Measurements from ENCODE around the gene VPS26C.
"Not testable (repeated sequence)": the region's sequence is repeated elsewhere in the genome, so short reads cannot be mapped to it uniquely, and the experiment has no call there.

VPS26C gene

DNA sequence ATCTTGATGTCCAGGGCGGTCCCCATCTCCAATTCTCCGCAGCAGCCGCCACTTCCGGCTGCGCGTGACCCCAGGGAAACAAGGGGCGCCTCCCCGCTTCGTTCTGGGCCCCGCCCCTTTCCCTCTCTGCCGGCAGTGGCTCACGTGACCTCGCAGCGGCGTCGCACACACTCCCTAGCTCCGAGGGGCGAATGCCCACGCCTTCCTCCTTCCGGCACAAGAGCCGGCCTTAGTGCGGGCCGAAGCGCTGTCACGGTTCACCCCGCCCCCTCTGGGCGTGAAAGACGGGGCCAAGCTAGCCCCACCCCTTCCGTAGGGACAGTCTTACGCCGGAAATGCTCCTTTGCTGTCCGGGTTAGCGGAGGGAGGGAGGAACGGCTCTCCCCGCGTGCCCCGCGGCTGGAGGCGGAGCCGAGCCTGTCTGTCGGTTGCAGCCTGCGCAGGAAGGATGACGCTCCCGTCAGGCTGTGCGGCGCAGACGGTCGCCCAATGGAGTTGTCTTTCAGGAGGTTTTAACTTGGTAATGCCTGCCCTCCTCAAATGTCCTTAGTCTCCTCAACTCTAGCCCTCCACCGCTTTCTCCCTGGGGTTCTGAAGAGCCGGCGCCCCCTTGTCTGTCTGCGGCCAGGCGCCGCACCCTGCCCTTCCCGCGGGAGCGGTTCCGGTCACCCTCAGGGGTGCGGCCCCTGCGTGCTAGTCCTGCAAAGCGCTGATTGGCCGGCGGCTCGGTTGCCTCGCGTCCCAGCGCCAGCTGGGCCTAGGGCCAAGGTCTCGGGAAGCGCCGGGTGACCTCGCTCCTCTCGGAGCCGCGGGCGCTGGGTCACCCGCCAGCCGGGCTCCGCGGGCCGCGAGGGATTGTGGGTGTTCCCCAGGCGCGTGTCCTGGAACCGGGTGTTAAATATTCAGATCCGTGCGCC is at the start of gene VPS26C:
Gene VPS26C (minus strand): TSS at position 66 of the 917 bp plus-strand sequence. CDS start 40 bp downstream, at position 26.
- DNase-seq (ENCODE audit: low read depth in 3 of 3, low spot score in 1 of 3): peak; percentile 93 to 95 (median 95)

DNA sequence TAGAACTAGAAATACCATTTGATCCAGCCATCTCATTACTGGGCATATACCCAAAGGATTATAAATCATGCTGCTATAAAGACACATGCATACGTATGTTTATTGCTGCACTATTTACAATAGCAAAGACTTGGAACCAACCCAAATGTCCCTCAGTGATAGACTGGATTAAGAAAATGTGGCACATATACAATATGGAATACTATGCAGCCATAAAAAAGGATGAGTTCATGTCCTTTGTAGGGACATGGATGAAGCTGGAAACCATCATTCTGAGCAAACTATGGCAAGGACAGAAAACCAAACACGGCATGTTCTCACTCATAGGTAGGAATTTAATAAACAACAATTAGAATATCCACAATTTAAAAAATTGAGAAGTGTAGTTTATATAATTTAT is 48.9 kb upstream of the VPS26C start:
- DNase-seq (ENCODE audit: low read depth in 3 of 3, low spot score in 1 of 3): not testable (repeated sequence)

DNA sequence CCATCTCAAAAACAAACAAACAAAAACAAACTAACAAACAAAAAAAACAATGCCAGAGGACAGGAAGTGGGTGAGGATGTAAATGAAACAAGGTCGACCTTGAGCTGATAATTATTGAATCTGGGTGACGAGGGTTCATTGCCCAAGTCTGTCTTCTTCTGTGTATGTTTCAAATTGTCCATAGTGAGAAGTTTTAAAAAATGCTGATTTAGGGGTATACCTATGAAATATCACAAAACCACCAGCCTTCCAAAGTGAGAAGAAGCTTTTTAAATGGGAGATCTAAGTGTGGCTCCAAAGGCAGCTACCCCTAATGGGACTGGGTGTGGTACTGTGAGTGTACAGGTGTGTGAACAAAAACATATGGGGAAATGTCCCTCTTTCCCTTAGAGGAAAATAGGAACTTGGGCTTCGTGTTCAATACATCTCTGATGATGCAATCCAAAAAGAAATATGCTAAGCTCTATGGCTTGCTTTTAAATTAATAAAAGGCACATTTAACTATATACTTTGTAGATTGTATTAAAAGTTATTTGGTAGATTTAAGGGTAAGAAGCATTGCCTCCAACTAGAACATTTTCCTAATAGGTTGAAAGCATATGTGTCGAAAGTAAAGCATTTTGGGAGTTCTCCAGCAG is 33.1 kb upstream of the VPS26C start:
- DNase-seq (ENCODE audit: low read depth in 3 of 3, low spot score in 1 of 3): no peak

DNA sequence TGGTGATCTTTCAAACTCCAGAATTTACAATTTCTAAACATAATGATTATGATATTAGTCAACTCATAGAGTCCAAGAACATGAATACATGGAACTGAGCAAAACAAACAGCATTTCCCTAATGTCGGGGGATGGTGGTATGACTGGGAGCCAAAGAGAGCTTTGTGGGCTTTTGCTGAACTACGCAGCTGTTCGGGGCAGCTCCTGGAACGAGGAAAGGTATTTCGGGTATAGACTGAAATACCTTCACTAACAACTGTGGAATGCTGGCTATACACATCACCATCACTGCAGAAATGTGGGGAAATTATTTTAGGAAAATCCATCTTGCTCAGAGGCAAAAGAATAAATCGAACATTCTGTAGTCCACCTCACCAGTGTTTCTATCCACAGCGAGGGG is 30.2 kb upstream of the VPS26C start:
- DNase-seq (ENCODE audit: low read depth in 3 of 3, low spot score in 1 of 3): no peak

DNA sequence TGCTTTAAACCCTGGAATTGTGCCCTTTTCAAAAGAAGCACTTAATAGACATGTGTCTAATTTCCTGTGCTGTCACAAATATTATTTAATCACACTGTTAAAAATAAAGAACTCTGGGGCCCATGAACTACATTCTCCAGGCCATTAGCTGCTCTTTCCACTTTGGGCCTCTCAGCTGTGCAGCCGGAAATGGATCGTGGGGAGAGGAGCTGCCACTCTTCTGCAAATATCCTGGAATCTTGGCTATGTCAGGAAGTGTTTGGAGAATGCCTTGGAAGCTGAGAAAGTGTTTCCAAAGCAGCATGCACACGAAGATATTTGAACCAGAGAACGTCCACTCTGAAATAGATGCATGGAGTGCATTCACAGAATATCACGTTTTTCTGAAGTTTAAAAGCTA is 27.5 kb upstream of the VPS26C start:
- no peak for DNase-seq (ENCODE audit: low read depth in 3 of 3, low spot score in 1 of 3)

DNA sequence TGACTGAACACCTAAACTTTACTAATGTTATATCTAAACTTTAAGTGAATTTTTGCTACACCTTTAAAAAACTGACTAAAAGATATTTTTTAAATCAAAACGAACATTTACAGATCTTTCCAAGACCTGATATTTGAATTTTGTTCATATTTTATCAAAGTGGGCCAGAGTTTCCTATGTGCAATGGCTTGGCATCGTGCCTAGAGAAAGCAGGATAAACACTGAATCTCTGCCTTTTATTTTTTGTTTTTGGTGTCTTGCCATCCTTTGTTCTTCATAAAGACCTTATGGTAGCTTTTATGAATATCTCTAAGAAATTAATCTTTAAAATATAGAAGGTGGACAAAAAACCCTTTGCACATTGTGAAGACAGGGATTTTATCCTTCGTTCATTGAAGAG is 25.8 kb upstream of the VPS26C start:
- no peak for DNase-seq (ENCODE audit: low read depth in 3 of 3, low spot score in 1 of 3)

DNA sequence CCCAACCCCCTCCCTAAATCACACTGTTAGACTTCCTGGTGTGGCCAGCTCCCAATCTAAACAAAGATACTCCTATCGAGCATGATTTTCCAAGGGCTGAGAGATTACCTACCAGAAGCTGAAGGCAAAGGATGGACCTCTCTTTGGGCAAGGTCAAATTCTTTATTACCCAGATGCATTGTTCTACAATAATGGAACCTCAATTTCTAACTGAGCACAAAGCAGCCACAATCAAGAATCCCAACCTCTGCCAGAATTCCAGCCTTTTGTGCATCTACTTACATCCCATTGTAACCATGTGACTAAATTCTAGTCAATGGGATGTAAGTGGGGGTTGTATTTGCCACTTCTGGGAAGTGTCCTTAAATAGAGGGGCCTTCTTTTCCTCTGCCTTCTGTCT is 24.9 kb upstream of the VPS26C start:
- DNase-seq (ENCODE audit: low read depth in 3 of 3, low spot score in 1 of 3): no peak

DNA sequence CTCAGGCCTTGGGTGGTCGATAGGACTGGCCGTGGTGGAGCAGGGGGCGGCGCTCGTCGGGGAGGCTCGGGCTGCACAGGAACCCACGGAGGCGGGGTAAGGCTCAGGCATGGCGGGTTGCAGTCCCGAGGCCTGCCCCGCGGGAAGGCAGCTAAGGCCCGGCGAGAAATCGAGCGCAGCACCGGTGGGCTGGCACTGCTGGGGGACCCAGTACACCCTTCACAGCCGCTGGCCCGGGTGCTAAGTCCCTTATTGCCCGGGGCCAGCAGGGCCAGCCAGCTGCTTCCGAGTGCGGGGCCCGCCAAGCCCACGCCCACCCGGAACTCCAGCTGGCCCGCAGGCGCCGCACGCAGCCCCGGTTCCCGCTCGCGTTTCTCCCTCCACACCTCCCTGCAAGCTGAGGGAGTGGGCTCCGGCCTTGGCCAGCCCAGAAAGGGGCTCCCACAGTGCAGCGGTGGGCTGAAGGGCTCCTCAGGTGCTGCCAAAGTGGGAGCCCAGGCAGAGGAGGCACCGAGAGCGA is 16.1 kb upstream of the VPS26C start:
- DNase-seq (ENCODE audit: low read depth in 3 of 3, low spot score in 1 of 3): not testable (repeated sequence)

DNA sequence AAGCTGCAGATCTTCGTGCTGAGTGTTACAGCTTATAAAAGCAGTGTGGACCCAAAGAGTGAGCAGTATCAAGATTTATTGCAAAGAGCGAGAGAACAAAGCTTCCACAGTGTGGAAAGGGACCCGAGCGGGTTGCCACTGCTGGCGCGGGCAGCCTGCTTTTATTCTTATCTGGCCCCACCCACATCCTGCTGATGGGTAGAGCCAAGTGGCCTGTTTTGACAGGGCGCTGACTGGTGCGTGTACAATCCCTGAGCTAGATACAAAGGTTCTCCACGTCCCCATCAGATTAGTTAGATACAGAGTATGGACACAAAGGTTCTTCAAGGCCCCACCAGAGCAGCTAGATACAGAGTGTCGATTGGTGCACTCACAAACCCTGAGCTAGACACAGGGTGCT is 15.5 kb upstream of the VPS26C start:
- DNase-seq (ENCODE audit: low read depth in 3 of 3, low spot score in 1 of 3): not testable (repeated sequence)

DNA sequence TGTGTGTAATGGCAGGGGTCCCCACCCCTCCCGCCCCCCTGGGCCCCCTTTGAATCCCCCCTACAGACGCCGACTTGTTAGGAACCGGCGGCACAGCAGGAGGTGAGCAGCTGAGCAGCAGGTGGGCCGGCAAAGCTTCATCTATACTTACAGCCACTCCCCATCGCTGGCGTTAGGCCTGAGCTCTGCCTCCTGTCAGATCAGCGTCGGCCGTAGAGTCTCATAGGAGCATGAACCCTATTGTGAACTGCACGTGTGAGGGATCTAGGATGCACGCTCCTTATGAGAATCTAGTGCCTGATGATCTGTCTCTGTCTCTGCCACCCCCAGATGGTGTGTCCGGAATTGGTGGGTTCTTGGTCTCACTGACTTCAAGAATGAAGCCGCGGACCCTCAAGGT is 14.9 kb upstream of the VPS26C start:
- no peak for DNase-seq (ENCODE audit: low read depth in 3 of 3, low spot score in 1 of 3)

DNA sequence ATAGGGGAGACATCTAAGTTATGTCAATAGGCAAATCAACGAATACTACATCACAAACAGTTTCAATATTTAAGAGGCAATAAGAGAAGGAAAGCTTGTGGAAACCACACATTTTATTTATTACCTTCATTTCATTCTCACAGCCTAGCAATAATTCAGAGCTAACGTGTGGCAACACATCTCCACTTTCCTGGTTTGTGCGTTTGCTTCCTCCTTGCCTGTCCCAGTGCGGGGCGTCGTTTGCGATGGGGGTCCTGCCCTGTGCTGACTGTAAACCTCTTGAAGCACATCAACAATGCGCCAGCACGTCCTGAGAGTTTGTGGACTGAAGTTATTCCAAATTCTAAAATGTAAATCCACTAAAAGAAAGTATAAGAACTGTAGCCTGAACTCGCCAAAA is 14.4 kb upstream of the VPS26C start:
- no peak for DNase-seq (ENCODE audit: low read depth in 3 of 3, low spot score in 1 of 3)

DNA sequence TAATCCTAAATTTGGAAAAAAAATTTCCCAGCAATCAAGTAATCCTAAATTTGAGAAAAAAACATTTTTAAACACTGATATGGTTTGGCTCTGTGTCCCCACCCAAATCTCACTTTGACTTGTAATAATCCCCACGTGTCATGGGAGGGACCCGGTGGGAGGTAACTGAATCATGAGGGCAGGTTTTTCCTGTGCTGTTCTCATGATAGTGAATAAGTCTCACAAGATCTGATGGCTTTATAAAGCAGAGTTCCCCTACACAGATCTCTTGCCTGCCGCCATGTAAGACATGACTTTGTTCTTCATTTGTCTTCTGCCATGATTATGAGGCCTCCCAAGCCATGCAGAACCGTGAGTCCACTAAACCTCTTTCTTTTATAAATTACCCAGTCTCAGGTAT is 12.1 kb upstream of the VPS26C start:
- DNase-seq (ENCODE audit: low read depth in 3 of 3, low spot score in 1 of 3): not testable (repeated sequence)

DNA sequence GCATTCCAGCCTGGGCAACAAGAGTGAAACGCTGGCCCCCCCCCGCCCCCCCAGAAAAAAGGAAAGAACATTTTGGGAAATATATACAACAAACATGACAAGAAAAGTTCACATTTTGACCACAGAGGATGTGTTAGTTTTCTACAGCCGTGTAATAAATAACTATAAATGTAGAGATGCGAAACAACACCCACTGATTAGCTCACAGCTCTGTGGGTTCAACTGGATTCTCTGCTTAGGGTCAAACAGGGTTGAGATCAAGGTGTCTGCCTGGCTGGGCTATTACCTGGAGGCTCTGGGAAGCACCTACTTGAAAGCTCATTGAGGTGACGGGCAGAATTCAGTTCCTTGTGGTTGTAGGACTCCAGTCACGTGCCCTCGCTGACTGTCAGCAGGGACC is 11.1 kb upstream of the VPS26C start:
- no peak for DNase-seq (ENCODE audit: low read depth in 3 of 3, low spot score in 1 of 3)

DNA sequence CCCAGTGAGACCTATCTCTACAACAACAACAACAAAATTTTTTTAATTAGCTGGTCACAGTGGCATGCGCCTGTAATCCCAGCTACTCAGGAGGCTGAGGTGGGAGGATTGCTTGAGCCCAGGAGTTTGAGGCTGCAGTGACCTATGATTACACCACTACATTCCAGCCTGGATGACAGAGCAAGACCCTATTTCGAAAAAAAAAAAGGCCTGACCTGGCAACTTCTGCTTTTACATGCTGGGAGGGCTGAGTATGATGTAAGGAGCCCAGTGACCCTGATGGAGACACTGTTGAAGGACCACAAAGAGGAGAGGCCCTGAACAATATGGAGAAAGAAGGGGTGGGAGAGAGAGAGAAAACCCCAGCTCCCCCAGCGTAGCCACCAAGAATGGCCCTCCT is 9.2 kb upstream of the VPS26C start:
- no peak for DNase-seq (ENCODE audit: low read depth in 3 of 3, low spot score in 1 of 3)

DNA sequence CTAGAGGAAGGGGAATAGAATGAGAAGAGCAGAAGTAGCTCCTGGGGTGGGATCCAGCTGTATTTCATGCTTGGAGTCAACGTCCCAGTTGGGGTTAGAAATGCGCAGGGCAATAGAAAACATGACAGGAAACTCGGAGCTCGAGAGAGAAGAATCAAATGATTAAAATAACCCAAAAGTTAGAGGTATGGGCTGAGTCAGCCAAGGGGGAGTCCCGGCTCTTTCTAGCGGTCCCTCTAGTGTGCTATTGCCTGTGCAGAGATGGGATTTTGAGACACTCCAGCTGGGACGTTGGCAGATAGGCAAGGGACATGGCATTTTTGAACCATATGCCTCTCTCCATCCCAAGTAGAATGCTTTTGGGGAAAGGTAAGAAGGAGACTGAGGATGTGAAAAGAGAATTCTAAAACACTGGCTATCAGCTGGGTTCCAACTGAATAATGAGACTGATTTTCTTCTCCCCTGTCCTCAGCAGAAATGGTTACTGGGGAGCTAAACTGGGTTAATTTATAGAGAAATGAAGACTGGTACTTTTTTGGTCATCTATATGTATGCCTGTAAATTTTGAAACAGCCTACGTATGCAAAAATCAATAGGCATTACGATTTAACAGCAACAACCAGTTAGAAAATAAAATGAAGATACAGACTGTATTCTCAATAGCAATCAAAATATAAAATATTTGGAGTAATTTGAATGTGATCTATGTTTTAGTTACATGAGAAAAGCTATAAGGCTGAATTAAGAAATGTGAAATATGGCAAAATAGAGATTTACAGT is 7.0 kb upstream of the VPS26C start:
- DNase-seq (ENCODE audit: low read depth in 3 of 3, low spot score in 1 of 3): no peak

DNA sequence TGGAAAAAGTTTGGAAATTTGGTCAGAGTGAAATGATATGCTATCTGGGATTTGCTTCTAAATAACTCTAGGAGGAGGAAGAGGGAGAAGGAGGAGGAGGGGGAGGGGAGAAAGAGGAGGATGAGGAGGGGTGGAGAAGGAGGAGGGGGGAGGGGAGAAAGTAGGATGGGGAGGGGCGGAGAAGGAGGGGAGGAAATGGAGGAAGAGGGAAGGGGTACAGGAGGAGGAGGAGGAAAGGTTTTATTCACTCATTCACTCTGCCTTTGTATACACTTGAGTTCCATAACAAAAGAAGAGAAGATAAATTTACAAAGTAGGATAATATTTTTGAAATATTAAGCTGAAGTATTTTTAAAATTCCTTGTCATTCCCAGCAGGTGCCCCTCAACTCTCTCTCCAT is 6.3 kb upstream of the VPS26C start:
- no peak for DNase-seq (ENCODE audit: low read depth in 3 of 3, low spot score in 1 of 3)

DNA sequence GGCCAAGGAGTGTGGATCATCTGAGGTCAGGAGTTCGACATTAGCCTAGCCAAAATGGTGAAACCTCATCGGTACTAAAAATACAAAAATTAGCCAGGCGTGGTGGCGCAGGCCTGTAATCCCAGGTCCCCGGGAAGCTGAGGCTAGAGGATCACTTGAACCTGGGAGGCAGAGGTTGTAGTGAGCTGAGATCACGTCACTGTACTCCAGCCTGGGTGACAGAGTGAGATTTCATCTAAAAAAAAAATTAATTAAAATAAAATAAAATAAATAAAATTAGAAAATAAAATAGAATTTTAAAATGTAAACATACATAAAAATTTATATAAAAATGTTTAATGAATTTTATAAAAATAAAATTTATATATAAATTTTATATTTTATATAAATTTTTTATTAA is 5.8 kb upstream of the VPS26C start:
- DNase-seq (ENCODE audit: low read depth in 3 of 3, low spot score in 1 of 3): no peak

DNA sequence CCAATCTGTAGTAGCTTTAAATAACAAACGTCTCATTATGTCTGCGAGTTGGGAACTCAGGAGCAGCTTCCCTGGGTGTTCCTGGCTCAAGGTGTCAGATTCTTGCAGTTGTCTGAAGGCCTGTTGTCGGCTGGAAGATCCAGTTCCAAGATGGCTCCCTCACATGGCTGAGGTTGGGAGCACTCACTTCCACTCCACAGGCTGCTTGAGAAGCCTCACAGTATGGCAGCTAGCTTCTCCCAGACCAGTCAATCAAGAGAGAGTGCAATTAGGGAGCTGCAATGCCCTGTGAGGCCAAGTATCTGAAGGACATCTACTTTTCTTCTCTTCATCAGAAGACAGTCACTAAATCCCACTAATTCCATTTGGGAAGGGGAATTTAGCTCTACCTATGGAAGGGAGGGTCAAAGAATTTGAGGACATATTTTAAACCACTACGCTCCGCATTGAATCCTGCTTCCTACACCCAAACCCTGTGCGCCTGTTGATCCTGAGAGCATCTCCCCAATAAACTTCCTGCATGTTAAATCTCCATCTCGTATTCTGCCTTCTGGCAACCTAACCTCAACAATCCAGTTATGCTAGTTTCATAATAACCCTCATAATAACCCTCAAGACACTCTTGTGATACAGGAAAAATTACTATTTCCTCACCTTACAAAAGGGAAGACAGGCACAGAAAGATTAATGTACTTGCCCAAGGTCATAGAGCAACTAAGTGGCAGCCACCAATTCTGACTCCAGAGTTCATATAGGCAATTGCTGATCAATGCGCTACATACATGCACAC is 3.6 kb upstream of the VPS26C start:
- DNase-seq (ENCODE audit: low read depth in 3 of 3, low spot score in 1 of 3): no peak

DNA sequence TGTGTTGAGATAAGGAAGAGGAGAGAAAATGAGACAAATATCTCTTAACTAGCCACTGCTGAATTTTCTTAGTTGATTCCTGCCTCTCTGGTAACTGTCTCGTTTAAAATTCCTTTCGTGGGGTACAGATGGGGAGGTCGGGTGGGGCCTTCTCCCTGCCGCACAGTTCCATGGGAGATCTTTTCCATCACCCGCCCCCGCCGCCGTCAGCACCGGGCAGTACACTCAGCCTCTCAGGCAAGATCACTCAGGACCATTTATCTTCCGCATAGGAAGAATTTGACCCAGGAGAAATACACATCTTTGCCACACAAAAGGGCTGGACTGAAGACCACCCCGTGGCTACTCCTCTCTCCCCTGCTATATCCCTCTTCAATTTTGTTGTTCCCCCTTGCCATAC is 2.3 kb upstream of the VPS26C start:
- DNase-seq (ENCODE audit: low read depth in 3 of 3, low spot score in 1 of 3): no peak

DNA sequence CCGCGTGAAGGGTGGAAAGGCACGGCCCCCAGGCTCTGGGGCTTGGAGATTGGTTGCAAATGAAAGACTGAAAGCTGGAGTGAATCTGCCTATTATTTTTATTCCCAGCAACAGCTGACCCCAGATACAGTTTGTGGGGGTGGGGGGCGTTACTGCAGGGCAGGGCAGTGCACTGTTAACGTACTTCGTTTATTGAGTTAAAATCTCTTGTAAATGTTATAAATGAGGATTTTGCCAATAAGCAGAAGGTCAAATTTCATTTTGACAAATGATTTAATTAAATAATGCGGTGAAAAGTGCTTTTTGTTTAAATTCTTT is 1.0 kb upstream of the VPS26C start:
- DNase-seq (ENCODE audit: low read depth in 3 of 3, low spot score in 1 of 3): no peak
